Dermis blood vessel endothelial cell (primary cell): ENCODE measurements around the gene SPAG16. TPM values are rescaled to one million over a fixed set of nuclear protein-coding genes. Genes with fewer than 3 reads are reported as not detected.

Experiments
- DNase-seq: peaks from one replicate; pipeline ENCODE4 v3.0.0; 2010
- total RNA-seq: library from RNA; depleted of rRNA; stranded (reverse); fragments of >200 nt; gene quantifications from 2 replicates; pipeline ENCODE4 v1.2.3, GENCODE V29; 2014

SPAG16 gene
- total RNA-seq, result 9.5 and 10.6 TPM in 2 replicates

DNA sequence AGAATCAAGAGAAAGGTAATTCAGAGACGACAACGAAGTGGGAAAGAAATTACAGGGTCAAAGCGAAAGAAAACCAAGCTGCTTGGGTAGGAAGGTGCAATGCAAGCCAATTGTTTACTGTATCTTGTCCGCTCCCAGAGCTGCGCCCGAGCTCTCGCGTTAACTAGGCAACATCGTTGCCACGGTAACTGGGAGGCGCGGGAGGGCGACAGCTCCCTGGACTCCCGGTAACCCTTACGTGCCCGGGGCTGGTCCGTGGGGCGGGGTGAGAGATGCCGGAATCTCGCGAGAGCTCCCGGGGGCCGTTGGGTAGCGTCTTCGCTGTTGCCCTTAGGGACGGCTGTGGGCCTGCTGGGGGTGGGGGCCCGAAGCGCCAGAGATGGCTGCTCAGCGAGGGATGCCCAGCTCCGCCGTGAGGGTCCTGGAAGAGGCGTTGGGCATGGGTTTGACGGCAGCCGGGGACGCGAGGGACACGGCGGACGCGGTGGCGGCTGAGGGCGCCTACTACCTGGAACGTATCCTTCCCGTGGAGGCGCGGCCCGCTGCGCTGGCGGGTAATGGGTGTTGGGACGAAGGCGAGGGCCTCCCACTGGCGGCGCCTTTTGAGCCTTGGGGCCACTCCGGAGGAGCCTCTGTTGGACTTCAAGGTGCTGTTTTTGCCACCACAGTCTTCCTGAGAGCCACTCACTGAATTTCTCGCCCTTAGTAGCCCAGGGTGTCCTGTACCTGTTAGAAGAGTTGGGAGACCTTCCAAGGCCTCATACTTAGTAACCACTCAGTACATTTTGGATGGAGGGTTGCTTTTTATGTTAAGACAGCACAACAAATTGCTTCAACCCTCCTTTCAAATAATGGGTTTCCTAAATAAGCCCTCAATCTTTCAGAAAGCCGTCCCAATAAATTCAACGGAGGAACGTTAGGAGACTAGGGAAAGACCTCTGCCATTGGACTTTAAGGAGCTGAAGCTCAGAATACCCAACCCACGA is at the start of gene SPAG16:
Gene SPAG16, plus strand, starts transcription at position 360 of the 986 bp plus-strand sequence.
- peak; percentile 97 for DNase-seq

DNA sequence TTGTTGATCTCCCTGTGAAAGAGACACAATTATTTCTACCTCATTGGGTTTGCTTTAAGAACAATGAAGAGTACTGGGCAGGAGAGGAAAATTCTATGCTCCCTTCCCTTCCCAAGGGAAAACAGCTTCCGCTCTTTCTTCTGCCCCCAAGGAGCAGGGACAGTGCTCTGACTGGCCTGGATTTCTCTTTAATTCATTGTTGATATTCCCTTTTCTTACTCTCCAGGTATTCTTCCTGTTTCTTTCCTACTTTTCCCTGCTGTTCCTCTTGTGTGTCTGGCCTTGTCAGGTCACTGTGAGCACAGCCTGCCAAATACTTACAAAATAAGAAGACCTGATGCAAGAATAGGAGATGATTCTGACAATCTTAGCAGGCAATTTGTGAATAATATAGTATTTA is 49.6 kb upstream of the SPAG16 start:
- peak; percentile 8 for DNase-seq

DNA sequence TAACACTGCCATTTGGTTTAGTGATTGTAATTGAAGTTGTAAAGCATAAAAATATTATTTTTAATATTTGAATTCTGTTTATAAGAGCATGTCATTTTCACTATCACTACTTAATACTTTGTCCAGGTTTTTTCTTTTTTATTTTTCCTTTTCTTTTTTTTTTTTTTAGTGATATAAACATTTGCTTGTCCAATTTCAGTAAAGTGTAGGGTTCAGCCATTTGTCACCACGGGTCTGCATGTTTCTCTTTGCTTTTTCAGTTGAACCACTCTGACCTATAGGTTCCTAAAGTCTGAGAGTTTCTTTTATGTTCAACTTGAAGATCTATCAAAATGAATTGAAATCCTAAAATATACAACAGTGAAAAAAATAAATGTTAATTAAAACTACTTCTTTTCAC is 48.5 kb upstream of the SPAG16 start:
- no peak for DNase-seq

DNA sequence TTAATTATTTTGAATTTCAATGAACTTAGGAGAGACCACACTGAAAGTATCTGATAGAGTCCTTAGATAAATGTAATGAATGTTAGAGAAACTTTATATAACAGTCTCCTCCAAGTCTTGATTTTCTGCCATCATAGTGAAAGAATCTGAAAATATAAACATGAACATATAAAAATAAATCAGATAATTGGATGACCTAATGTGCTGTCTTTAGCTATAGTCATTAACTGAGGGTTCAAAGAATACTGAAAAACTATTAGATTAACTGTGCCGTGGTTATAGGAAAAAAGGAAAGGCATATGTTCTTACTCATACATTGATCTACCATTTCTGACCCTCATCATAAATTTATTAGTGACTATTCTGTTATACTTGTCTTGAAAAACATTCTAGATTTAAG is 47.0 kb upstream of the SPAG16 start:
- no peak for DNase-seq

DNA sequence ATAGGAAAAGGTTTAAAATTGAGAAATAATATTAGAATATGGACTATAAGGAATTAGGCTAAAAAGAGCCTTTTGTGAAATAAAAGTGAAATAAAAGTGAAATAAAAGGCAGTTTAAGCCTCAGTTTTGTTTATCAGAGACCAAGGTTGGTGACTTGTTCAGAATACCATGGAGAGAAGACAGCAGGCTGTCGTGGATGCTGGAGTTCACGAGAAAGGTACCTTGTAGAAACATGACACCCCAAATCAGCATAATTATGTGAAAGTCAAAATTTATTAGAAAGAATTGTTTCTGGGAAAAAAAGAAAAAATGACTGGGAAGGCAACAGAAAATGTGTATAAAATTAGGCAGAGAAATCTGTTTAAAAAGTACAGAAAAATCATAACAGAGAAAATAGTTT is 46.5 kb upstream of the SPAG16 start:
- DNase-seq, result no peak

DNA sequence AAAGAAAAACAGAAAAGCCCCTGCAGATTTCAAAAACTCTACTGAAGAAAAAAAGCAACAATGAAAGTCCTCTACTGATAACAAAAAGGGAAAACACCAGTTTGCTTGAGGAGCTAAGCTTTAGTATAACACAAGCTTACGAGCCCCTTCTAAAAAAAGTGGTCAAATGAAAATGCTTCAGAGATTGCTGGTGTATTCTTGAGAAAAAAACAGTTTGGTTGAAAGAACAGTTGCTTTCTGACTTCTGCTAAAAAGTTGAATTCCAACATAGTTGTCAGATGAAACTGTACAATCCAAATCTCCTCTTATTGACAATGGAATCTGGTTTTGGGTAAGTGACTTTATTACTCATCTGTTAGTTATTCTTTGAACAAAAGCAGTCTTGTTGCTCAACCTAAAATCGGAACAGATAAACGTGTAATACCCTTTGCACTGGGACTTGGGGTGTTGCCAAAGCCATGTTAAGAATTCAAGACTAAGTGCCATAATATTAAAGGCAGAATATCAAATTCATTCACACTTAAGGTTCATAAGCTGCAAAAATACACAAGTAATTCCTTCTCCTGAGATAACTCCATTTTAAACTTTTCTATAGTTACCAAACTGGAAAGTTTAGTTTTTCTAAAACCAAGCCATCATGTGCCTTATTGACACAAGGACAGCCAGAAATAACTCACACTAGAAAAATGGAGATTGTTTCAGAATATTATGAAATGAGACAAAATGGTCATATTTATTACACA is 45.3 kb upstream of the SPAG16 start:
- peak; percentile 21 for DNase-seq

DNA sequence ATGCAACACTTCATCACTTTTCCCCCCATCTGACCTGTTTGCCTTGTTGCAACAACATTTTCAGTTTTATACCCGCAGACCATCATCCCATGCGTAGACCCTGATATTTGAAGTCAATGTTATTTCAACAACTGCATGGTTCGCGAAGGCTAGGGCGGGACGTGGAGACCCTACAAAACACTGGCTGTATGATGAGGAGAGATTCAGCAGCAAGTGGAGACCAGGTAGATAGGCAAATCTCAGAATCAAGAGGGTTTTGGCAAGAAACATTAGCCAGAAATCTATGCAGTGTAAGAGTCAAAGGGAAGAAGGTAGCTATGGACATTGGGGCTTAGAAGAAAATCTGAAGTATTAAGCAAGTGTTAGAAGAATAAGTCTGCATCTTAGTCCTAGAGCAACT is 42.4 kb upstream of the SPAG16 start:
- no peak for DNase-seq

DNA sequence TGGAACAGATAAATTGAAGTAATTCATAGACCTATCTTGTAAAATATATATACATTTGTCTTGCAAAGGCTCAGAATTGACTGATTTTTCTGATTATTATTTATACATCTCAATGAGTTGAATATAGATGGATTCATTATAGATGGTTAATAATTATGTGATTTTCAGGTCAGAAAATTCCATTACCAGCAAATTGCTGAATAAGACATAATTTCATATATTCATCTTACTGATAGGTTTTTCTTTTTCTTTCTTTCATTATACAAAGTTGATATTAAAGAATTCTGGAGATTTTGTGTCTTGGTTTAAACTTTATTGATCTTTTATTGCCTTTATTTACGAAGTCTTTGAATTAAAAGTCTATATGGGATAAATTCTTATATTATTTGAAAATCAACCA is 41.6 kb upstream of the SPAG16 start:
- no peak for DNase-seq

DNA sequence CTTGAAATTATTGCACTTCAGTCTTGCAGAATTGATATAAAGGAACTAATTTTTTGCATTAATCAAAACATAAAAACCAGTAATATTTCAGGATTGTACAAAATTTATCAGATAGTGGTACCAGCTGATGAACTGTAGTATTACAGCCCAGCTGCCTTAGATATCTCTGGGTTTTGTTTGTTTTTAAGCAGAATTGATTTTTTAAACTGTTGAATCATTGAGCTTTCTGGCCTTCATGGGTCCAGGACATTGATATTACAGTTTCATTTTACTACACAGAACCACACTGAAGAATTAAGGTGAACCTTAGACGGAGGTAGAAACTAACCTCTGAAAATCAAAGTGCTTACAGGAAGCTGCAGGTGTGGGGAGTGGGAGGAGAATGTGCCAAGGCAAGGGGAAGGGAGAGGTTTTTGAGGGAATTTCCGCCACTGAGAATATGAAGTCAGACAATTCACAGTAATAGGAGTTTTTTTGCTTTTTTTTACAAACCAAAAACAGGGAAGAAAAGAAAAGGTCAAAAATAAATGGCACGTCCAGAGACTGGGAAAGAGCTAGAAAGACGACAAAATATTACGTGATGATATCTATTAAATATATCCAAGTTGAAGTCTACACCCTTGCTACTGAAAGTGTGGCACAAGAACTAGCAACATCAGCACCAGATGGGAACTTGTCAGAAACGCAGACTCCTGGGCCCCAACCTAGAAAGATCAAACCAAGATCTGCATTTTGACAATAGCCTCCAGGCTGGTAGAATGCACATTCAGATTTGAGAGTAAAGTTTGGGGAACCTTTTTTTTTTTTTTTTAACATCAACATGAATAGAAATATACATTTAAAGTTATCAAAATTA is 40.8 kb upstream of the SPAG16 start:
- DNase-seq, result no peak

DNA sequence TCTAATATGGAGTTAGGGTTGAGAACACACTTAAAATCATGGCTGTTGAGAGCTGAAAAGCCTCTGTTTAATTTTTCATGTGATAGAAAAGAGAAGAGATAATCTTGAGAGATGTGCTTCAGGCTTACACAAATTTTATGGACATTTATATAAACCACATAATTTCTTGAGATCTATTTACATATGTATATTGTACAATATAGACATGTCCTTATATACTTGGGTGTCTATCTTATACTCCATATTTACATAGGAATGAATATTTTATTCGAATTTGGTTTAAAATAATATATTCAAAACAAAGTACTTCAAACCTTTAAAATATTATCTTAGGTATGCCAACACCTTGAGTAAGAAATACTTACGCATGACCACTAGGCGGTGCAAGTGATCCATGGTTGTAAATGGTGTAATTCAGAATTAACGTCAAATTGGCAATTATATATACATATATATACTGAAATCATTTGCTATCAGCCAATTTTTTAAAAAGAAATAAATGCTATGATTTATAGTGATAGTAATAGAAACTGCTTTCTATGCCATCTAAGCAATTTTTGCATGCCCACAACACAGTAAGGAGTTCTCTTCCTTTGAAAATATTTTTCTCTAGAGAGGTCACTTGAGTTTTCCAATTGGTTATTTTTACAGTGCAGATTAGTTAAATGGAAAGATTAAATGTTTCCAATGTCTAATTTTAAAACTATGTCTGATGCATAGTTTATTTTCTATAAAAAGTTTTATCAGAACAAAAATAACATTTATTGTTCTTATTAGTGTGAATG is 37.6 kb upstream of the SPAG16 start:
- peak; percentile 77 for DNase-seq

DNA sequence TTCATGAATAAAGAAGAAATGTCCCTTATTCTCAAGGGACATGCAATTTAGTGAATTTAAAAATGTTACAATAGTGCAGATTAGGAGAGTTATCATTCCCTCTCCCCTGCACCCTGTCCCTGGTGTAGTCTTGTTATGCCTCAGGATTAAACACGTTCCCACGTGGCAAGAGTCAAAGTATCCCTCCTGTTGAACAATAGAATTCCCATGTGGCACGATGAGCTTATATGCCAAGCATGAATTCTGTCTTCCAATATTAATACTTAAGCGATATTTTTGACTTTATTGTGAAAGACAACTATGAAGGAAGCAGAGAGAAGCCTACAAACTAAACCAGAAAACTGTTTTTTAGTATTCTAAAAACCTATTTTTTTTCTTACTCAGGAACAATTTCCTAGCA is 36.7 kb upstream of the SPAG16 start:
- no peak for DNase-seq

DNA sequence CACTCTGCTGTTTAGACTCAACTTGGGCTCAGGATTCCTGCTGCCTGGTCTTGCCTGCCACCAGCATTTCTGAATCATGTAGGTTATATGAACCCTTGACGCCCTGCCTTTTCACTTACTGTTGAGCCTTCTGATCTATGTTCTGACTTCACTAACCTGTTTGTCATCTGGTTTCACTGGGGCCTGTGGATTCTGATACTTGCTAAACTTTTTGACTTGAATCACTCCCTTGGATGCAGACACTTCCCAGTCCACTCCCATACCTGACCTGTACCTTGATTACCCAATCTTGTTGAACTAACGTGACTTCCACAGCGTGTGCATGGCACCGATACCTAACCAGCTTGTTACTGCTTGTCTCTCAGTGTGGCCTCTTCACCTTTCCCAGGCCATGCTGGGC is 35.6 kb upstream of the SPAG16 start:
- DNase-seq, result no peak

DNA sequence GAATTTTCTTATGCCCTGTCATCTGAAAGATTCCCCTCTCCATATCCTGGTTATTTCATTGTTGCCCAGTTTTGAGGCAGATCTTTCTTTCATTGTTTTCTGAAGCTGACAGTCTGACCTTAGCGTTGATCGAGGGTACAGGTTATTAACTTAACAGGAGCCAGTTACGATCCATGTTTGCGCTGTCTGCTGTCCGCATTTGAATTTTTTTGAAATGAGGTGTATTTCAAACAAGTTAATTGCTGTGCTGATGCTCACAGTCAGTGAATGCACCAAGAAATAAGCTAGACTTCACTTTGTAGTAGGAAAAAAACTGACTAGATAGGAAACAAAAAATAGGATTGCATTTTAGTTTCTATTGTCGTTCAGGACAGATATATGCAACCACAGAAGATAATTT is 34.8 kb upstream of the SPAG16 start:
- no peak for DNase-seq

DNA sequence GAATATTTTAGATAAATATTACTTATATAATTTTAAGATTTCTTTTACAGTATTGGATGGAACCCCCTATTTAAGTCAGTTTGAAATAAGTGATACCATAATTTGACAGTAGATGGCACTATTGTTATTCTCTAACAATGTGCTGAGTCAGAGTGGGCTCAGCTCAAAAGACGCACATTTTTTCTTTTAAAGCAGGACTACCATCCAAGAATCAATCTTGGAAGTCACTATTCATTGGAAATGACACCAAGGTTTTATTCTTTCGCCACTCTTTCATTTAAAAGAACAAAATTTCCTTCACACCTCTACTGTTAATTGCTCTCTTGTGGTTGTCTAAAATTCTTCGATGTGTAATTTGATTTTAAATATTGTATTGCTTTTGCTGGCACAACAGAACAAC is 32.6 kb upstream of the SPAG16 start:
- DNase-seq, result peak; percentile 85

DNA sequence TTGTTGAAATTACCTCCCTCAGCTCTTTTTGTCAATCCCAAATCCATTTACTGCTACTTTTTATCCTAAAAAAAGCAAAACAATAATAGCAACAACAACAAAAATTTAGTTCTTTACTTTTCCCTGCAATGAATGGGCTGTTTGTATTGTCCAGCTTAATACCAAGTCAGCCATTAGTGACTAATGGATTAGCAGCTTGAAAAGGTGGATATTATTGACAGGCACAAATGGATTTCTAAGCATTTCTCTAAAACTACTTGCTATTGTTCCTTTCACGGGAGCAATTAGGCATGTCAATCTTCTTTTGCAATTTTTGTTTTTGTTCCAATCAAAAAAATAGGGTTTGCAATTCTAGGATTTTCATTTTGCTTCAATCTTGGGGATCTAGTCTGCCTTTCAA is 32.1 kb upstream of the SPAG16 start:
- no peak for DNase-seq

DNA sequence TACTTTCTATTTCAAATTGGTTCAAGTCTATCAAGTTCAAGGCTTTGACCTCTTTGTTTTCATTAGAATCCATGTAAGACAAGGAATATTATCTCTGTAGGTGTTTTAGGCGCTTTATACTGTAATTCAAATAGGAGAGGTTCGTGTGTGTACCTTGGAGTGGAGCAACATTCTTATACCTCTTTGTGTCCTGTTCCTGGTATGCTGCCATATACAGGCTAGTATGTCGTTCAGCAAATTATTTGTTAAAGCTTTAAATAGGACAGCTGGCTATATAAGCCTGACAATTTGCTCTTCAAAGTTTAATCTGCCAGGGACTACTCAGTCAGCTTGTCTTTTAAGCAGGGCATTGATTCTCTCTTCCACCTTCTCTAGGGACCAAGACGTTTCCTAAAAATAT is 31.1 kb upstream of the SPAG16 start:
- DNase-seq, result no peak

DNA sequence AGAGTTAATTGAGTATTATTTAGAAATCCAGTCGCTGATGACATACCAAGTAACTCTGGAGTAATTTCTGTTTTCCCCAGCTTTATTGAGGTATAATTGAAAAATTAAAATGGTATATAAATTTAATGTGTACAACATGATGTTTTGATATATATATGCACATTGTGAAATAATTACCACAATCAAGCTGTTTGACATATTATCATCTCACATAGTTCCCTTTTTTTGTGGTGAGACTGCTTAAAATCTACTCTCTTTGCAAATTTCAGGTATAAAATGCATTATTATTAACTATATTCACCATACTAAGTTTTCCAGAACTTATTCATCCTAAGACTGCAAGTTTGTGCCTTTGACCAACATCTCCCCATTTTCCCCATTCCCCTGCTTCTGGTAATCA is 25.0 kb upstream of the SPAG16 start:
- DNase-seq, result no peak

DNA sequence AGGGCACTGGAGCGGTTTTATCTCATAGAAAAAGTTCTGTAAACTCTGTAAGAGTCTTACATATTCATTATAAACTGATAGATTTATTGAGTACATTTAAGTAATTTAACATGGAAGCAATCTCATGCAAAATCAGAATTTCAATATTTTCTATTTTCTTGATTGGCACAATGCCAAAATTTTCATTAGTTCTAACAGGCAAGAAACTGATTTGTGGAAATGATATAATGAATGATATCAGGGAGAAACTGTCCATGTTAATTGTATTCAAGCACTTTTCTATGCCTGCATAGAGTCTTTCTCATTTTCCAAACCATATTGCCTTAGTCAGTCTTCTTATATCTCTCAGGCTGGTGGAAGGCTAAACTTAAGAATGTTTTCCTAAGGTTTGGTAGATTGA is 23.0 kb upstream of the SPAG16 start:
- no peak for DNase-seq

DNA sequence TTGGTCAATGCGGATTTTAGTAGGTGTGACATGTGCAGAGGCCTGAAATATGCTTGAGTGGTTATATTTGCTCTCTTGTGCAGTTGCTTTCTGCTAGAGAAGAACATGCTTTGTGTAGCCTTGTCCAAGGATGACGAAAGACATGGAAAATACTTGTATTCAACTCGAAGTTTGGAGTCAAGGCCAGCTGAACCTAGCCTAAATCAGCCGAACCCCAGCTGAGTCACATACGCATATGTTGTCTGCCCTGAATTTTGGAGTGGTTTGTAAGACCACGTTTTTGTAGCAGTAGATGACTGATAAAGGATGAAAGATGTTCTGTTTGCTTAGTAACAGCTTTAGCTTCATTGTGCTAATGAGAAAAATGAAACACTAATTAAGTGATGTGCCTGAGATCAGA is 22.5 kb upstream of the SPAG16 start:
- no peak for DNase-seq

DNA sequence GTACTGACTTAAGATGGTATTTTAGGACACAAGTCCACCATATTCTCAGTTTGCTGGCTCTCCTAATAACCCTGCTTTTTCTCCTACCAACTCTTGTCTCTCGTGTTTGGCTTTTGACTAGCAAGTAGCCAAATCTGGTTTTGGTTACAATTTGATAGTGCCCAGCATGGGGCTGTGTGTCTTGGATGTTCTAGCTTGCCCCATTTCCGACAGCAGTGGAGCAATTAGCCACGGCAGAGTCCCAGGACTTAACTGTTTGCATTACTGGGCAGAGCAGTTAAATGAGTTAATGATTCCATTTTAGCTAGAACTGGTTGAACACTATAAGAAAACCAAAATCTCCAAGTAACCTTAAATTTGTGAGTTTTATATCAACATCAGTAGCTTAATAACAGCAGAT is 18.6 kb upstream of the SPAG16 start:
- no peak for DNase-seq

DNA sequence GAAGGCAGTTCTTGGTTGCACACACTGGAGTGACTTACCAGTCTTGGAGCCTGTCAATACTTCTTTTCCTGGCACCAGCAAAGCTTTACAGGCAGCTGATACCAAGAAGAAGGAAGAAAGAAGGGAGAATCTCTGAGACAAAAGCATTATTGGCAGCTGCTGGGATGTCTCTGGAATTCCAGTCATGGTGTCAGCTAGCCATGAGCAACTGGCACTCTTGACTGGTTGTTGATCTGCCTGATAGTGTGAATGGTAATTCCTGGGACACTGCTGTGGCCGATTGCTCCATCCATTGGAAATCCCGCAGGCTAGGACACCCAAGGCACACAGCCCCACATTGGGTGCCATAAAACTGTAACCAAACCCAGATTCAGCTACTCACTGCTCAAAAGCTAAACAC is 17.8 kb upstream of the SPAG16 start:
- no peak for DNase-seq

DNA sequence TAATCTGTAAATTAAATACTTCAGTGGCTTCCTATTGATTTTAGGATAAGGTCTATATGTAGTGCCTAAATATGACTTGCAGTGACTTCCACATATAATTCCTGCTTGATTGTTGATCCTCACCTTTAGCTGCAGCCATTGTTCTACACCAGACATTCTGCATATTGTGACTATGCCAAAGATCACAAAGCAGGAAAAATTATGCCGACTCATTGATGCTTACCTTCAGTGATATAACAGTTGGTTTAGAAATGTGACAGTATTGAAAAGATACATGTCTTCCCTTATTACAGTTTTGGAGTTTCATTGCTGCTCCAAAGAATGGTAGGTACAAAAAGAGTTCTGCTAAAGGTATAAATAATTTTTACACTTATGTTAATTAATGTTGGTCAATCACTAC is 12.3 kb upstream of the SPAG16 start:
- no peak for DNase-seq
